ENCODE measurements around the gene RHBDF2.

The RHBDF2 gene

GRCh38 chr17:76502341-76503211, 1.4 kb upstream of the RHBDF2 start:
- Mint-ChIP-seq H3K27me3 (no peaks in the 10 kb centered on the region), H3K9me3 (no peaks in the 10 kb centered on the region), H3K27ac (peak overlapping the region; percentile 4), H3K4me3 (no peak overlapping the region), H3K36me3 (ENCODE audit: low read depth) (peaks cover 4% of the 10 kb centered on the region), H3K4me1 (ENCODE audit: low read depth) (peaks cover 48% of the 10 kb centered on the region)
- no peak for DNase-seq

- H3K9me3 Mint-ChIP-seq, result no peaks in the 10 kb centered on the region
- H3K27me3 Mint-ChIP-seq, result no peaks in the 10 kb centered on the region
- no peak for DNase-seq
- H3K4me3 Mint-ChIP-seq, result peak overlapping the region; percentile 92
- peak overlapping the region; percentile 93 for H3K27ac Mint-ChIP-seq
- peaks cover 7% of the 10 kb centered on the region for H3K36me3 Mint-ChIP-seq (ENCODE audit: low read depth)
- peaks cover 54% of the 10 kb centered on the region for H3K4me1 Mint-ChIP-seq (ENCODE audit: low read depth)
These were observed 644 bp upstream of the RHBDF2 start for GRCh38 chr17:76501827-76502307.

GRCh38 chr17:76500747-76501017, 541 bp downstream of the RHBDF2 start:
- Mint-ChIP-seq H3K36me3 (ENCODE audit: low read depth) (peaks cover 9% of the 10 kb centered on the region), H3K27me3 (no peaks in the 10 kb centered on the region), H3K4me3 (peak overlapping the region; percentile 92), H3K9me3 (no peaks in the 10 kb centered on the region), H3K4me1 (ENCODE audit: low read depth) (peaks cover 53% of the 10 kb centered on the region), H3K27ac (peak overlapping the region; percentile 69)
- no peak for DNase-seq

GRCh38 chr17:76500074-76500746, 1.0 kb downstream of the RHBDF2 start:
- no peaks in the 10 kb centered on the region for H3K9me3 Mint-ChIP-seq
- no peak for DNase-seq
- peak overlapping the region; percentile 92 for H3K4me3 Mint-ChIP-seq
- H3K27me3 Mint-ChIP-seq, result no peaks in the 10 kb centered on the region
- peaks cover 54% of the 10 kb centered on the region for H3K4me1 Mint-ChIP-seq (ENCODE audit: low read depth)
- peak overlapping the region; percentile 73 for H3K27ac Mint-ChIP-seq
- H3K36me3 Mint-ChIP-seq (ENCODE audit: low read depth), result peaks cover 9% of the 10 kb centered on the region

- Mint-ChIP-seq H3K27ac (peak overlapping the region; percentile 66), H3K9me3 (no peaks in the 10 kb centered on the region), H3K36me3 (ENCODE audit: low read depth) (peaks cover 11% of the 10 kb centered on the region), H3K4me3 (peak overlapping the region; percentile 92), H3K27me3 (no peaks in the 10 kb centered on the region), H3K4me1 (ENCODE audit: low read depth) (peaks cover 60% of the 10 kb centered on the region)
- no peak for DNase-seq
These were observed 2.0 kb downstream of the RHBDF2 start for GRCh38 chr17:76499267-76499667.

- H3K9me3 Mint-ChIP-seq, result no peaks in the 10 kb centered on the region
- peaks cover 11% of the 10 kb centered on the region for H3K36me3 Mint-ChIP-seq (ENCODE audit: low read depth)
- H3K27me3 Mint-ChIP-seq, result no peaks in the 10 kb centered on the region
- H3K27ac Mint-ChIP-seq, result peak overlapping the region; percentile 40
- H3K4me3 Mint-ChIP-seq, result peak overlapping the region; percentile 38
- H3K4me1 Mint-ChIP-seq (ENCODE audit: low read depth), result peaks cover 62% of the 10 kb centered on the region
- no peak for DNase-seq
These were observed 2.4 kb downstream of the RHBDF2 start for GRCh38 chr17:76498876-76499251.

- Mint-ChIP-seq H3K27ac (peak overlapping the region; percentile 79), H3K4me3 (no peak overlapping the region), H3K36me3 (ENCODE audit: low read depth) (peaks cover 11% of the 10 kb centered on the region), H3K4me1 (ENCODE audit: low read depth) (peaks cover 69% of the 10 kb centered on the region), H3K9me3 (no peaks in the 10 kb centered on the region), H3K27me3 (no peaks in the 10 kb centered on the region)
- DNase-seq, result no peak
These were observed 3.0 kb downstream of the RHBDF2 start for GRCh38 chr17:76497979-76498875.

- no peak overlapping the region for H3K27ac Mint-ChIP-seq
- peaks cover 11% of the 10 kb centered on the region for H3K36me3 Mint-ChIP-seq (ENCODE audit: low read depth)
- H3K4me3 Mint-ChIP-seq, result no peak overlapping the region
- peaks cover 74% of the 10 kb centered on the region for H3K4me1 Mint-ChIP-seq (ENCODE audit: low read depth)
- DNase-seq, result no peak
- H3K9me3 Mint-ChIP-seq, result no peaks in the 10 kb centered on the region
- H3K27me3 Mint-ChIP-seq, result no peaks in the 10 kb centered on the region
These were observed 3.6 kb downstream of the RHBDF2 start for GRCh38 chr17:76497699-76497978.

GRCh38 chr17:76496464-76496863, 4.8 kb downstream of the RHBDF2 start:
- no peak overlapping the region for H3K4me3 Mint-ChIP-seq
- H3K36me3 Mint-ChIP-seq (ENCODE audit: low read depth), result peaks cover 11% of the 10 kb centered on the region
- peaks cover 76% of the 10 kb centered on the region for H3K4me1 Mint-ChIP-seq (ENCODE audit: low read depth)
- peak overlapping the region; percentile 11 for H3K27ac Mint-ChIP-seq
- no peak for DNase-seq
- no peaks in the 10 kb centered on the region for H3K9me3 Mint-ChIP-seq
- H3K27me3 Mint-ChIP-seq, result no peaks in the 10 kb centered on the region

GRCh38 chr17:76495663-76496400, 5.4 kb downstream of the RHBDF2 start:
- Mint-ChIP-seq H3K27me3 (no peaks in the 10 kb centered on the region), H3K4me1 (ENCODE audit: low read depth) (peaks cover 76% of the 10 kb centered on the region), H3K36me3 (ENCODE audit: low read depth) (peaks cover 10% of the 10 kb centered on the region), H3K4me3 (no peak overlapping the region), H3K9me3 (no peaks in the 10 kb centered on the region), H3K27ac (no peak overlapping the region)
- DNase-seq, result no peak

GRCh38 chr17:76493505-76494167, 7.6 kb downstream of the RHBDF2 start:
- peaks cover 61% of the 10 kb centered on the region for H3K4me1 Mint-ChIP-seq (ENCODE audit: low read depth)
- H3K9me3 Mint-ChIP-seq, result no peaks in the 10 kb centered on the region
- H3K27ac Mint-ChIP-seq, result peak overlapping the region; percentile 90
- peaks cover 7% of the 10 kb centered on the region for H3K36me3 Mint-ChIP-seq (ENCODE audit: low read depth)
- DNase-seq, result peak; percentile 52
- no peaks in the 10 kb centered on the region for H3K27me3 Mint-ChIP-seq
- H3K4me3 Mint-ChIP-seq, result peak overlapping the region; percentile 65

- peaks cover 7% of the 10 kb centered on the region for H3K36me3 Mint-ChIP-seq (ENCODE audit: low read depth)
- H3K4me3 Mint-ChIP-seq, result peak overlapping the region; percentile 65
- no peaks in the 10 kb centered on the region for H3K27me3 Mint-ChIP-seq
- no peaks in the 10 kb centered on the region for H3K9me3 Mint-ChIP-seq
- H3K27ac Mint-ChIP-seq, result peak overlapping the region; percentile 90
- peaks cover 56% of the 10 kb centered on the region for H3K4me1 Mint-ChIP-seq (ENCODE audit: low read depth)
- peak; percentile 63 for DNase-seq
These were observed 8.2 kb downstream of the RHBDF2 start for GRCh38 chr17:76492989-76493501.

- Mint-ChIP-seq H3K9me3 (no peaks in the 10 kb centered on the region), H3K4me3 (peak overlapping the region; percentile 65), H3K36me3 (ENCODE audit: low read depth) (peaks cover 11% of the 10 kb centered on the region), H3K4me1 (ENCODE audit: low read depth) (peaks cover 50% of the 10 kb centered on the region), H3K27me3 (no peaks in the 10 kb centered on the region), H3K27ac (peak overlapping the region; percentile 90)
- peak; percentile 47 for DNase-seq
These were observed 8.9 kb downstream of the RHBDF2 start for GRCh38 chr17:76492123-76492988.

Measured in activated T-cell treated with anti-CD3 and anti-CD28 coated beads, Interleukin-2, amount 50 U/mL, for 24 hours (primary cell).